Neuronal stem cell (in vitro differentiated cells): Measurements from ENCODE around the gene FAM13B.

Experiments
- DNase-seq: peaks from one replicate; pipeline ENCODE4 v3.0.0-alpha.2; 2013; ENCODE audit warnings: low spot score
- H2AFZ ChIP-seq: one replicate; pipeline ENCODE4 v1.6.1; 2013; ENCODE audit warnings: mild to moderate bottlenecking, low read length, inconsistent platforms
- H2AK5ac ChIP-seq: 2 replicates; pipeline ENCODE4 v1.6.1; 2013; ENCODE audit warnings: low read depth, mild to moderate bottlenecking, inconsistent platforms, low read length, moderate library complexity, mixed read lengths
- H2BK120ac ChIP-seq: 2 replicates; pipeline ENCODE4 v1.6.1; 2013; ENCODE audit warnings: low read depth, mild to moderate bottlenecking, inconsistent platforms, low read length, moderate library complexity, mixed read lengths
- H2BK12ac ChIP-seq: one replicate; pipeline ENCODE4 v1.6.1; 2013; ENCODE audit warnings: low read length, inconsistent platforms
- H2BK15ac ChIP-seq: 2 replicates; pipeline ENCODE4 v1.6.1; 2013; ENCODE audit warnings: mild to moderate bottlenecking, low read length, inconsistent platforms, mixed read lengths
- H2BK5ac ChIP-seq: one replicate; pipeline ENCODE4 v1.6.1; 2013; ENCODE audit warnings: inconsistent platforms, mild to moderate bottlenecking, low read length, moderate library complexity
- H3K14ac ChIP-seq: one replicate; pipeline ENCODE4 v1.6.1; 2013; ENCODE audit warnings: low read length, inconsistent platforms
- H3K18ac ChIP-seq: 2 replicates; pipeline ENCODE4 v1.6.1; 2013; ENCODE audit warnings: low read length, inconsistent platforms
- H3K23ac ChIP-seq: 2 replicates; pipeline ENCODE4 v1.6.1; 2013; ENCODE audit warnings: low read depth, mild to moderate bottlenecking, mixed read lengths, low read length, inconsistent platforms; ENCODE audit not compliant: poor library complexity
- H3K27ac ChIP-seq: replicated peaks from 3 replicates; pipeline ENCODE4 v1.5.1; 2013; ENCODE audit warnings: low read length, inconsistent platforms
- H3K27me3 ChIP-seq, 3 experiments: 2 replicates each; pipeline ENCODE4 v1.6.1; 2013; ENCODE audit warnings: low read length in 3 of 3, mild to moderate bottlenecking in 2 of 3, inconsistent platforms in 1 of 3, low read depth in 1 of 3, mixed read lengths in 1 of 3, moderate library complexity in 1 of 3; ENCODE audit not compliant: control insufficient read depth in 3 of 3, insufficient read depth in 3 of 3
- H3K36me3 ChIP-seq, 2 donors: replicated peaks in 1 of 2; 2 replicates each; pipeline ENCODE4 v1.6.1; 2013; ENCODE audit warnings: low read length in 2 of 2; ENCODE audit not compliant: control insufficient read depth in 2 of 2, insufficient read depth in 2 of 2
- H3K4ac ChIP-seq: 2 replicates; pipeline ENCODE4 v1.6.1; 2013; ENCODE audit warnings: inconsistent platforms, mild to moderate bottlenecking, low read length, moderate library complexity
- H3K4me1 ChIP-seq, 2 donors: 1 replicate in 1 of 2; 2 replicates in 1 of 2; pipeline ENCODE4 v1.6.1; 2013; ENCODE audit warnings: low read length in 2 of 2, low read depth in 1 of 2; ENCODE audit not compliant: control insufficient read depth in 2 of 2, insufficient read depth in 1 of 2
- H3K4me2 ChIP-seq: one replicate; pipeline ENCODE4 v1.6.1; 2013; ENCODE audit warnings: mild to moderate bottlenecking, low read length, inconsistent platforms; ENCODE audit not compliant: insufficient read depth, poor library complexity, severe bottlenecking
- H3K4me3 ChIP-seq, 2 donors: 2 replicates each; pipeline ENCODE4 v1.5.1; 2013; ENCODE audit warnings: low read length in 2 of 2, mild to moderate bottlenecking in 2 of 2, inconsistent platforms in 1 of 2, moderate library complexity in 1 of 2
- H3K79me1 ChIP-seq: one replicate; pipeline ENCODE4 v1.6.1; 2013; ENCODE audit warnings: low read depth, mild to moderate bottlenecking, inconsistent platforms, low read length, moderate library complexity
- H3K9ac ChIP-seq: one replicate; pipeline ENCODE4 v1.6.1; 2013; ENCODE audit warnings: mild to moderate bottlenecking, low read depth, low read length, inconsistent platforms; ENCODE audit not compliant: poor library complexity
- H3K9me3 ChIP-seq, 2 donors: replicated peaks in 1 of 2; 2 replicates each; pipeline versions ENCODE3 to v1.6.1; 2013; ENCODE audit warnings: low read length in 2 of 2, mild to moderate bottlenecking in 2 of 2, inconsistent platforms in 1 of 2, low read depth in 1 of 2, mixed read lengths in 1 of 2, moderate library complexity in 1 of 2; ENCODE audit not compliant: control insufficient read depth in 2 of 2, insufficient read depth in 1 of 2
- H4K8ac ChIP-seq: one replicate; pipeline ENCODE4 v1.6.1; 2013; ENCODE audit warnings: low read depth, mild to moderate bottlenecking, inconsistent platforms, low read length, moderate library complexity
- H4K91ac ChIP-seq: one replicate; pipeline ENCODE4 v1.6.1; 2013; ENCODE audit warnings: low read length, low read depth, mild to moderate bottlenecking, inconsistent platforms; ENCODE audit not compliant: poor library complexity
- WGBS, 2 donors: extraction: QIAGEN DNeasy Blood & Tissue Kit; methylation state at CpG; one replicate each; pipeline ENCODE4 v1.1.7; 2013; ENCODE audit warnings: missing lambda C conversion rate in 2 of 2, mixed read lengths in 1 of 2; ENCODE audit not compliant: insufficient read length in 2 of 2, insufficient replicate concordance in 1 of 2; ENCODE audit errors: extremely low coverage in 2 of 2; 5-methylcytosine and 5-hydroxymethylcytosine counted together

The FAM13B gene

DNA sequence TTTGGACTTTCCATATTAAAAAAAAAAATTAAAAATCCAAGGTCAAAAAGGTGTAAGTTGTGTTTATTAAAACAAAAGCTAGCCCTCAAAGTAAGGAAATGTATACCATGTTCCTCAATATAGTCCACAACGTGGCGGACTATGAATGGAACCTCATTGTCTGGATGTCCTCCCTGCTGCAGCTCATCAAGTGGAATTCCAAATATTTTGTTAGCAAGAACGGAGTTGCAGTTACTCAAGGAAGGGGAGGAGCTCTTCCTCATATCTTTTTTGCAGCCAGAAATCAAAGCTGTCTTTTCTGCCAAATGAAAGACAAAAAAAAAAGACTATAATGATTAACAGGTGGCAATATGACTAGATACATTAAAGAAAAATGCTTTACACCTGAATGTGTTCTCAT lies 14.0 kb downstream of the FAM13B start:
- Histone ChIP-seq H3K14ac (no peak overlapping the region), H3K4me1 (no peaks in the 10 kb centered on the region), H3K9me3 (no peaks in the 10 kb centered on the region), H4K8ac (no peak overlapping the region), H2AK5ac (no peak overlapping the region), H3K79me1 (peaks cover 6% of the 10 kb centered on the region), H4K91ac (no peak overlapping the region), H3K4me3 (no peak overlapping the region), H3K27ac (no peak overlapping the region), H2BK15ac (no peak overlapping the region), H3K4me2 (no peak overlapping the region), H3K27me3 (no peaks in the 10 kb centered on the region), H2BK5ac (no peak overlapping the region), H3K18ac (no peak overlapping the region), H3K23ac (no peak overlapping the region), H3K36me3 (peaks cover 4 to 71% of the 10 kb centered on the region in 2 donors), H3K9ac (no peak overlapping the region), H2BK120ac (no peak overlapping the region), H2AFZ (no peak overlapping the region), H2BK12ac (no peak overlapping the region), H3K4ac (no peak overlapping the region)
- DNase-seq, result no peak
- WGBS, 2 donors, result no CpG with 5 or more reads among the region's 3 CpGs

- H3K36me3 ChIP-seq, result peaks cover 4 to 84% of the 10 kb centered on the region in 2 donors
- no CpG with 5 or more reads among the region's 2 CpGs for WGBS, 2 donors
Observed at GRCh38 chr5:138015916-138016315, 17.0 kb downstream of the FAM13B start.

DNA sequence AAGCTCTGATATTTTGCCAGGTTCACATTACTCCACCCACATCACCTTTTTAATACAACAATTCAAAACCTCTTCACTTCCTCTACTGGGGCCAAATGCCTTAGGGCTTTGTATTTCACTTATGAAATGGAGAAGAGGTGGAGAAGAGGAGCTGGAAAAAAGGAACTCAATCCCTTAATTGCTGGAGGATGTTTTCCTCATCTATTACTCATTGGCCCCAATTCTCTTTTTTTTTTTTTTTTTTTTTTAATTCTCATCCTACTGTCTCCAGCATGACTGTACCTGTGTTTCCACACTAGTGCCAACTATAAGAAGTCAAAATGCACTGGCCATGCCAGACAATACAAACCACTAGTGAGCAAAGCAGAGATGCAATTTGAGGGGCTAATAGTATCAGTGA lies 20.9 kb downstream of the FAM13B start:
- no peak for DNase-seq
- Histone ChIP-seq H3K27ac (no peak overlapping the region), H3K18ac (no peak overlapping the region), H2BK15ac (no peak overlapping the region), H2BK12ac (no peak overlapping the region), H2AK5ac (no peak overlapping the region), H2BK120ac (no peak overlapping the region), H3K36me3 (peaks cover 2 to 86% of the 10 kb centered on the region in 2 donors), H3K4me2 (no peak overlapping the region), H3K14ac (no peak overlapping the region), H2BK5ac (no peak overlapping the region), H3K4me1 (no peaks in the 10 kb centered on the region), H3K9ac (no peak overlapping the region), H4K91ac (no peak overlapping the region), H2AFZ (no peak overlapping the region), H4K8ac (no peak overlapping the region), H3K4me3 (no peak overlapping the region), H3K23ac (no peak overlapping the region), H3K4ac (no peak overlapping the region), H3K79me1 (no peaks in the 10 kb centered on the region), H3K9me3 (no peaks in the 10 kb centered on the region), H3K27me3 (no peaks in the 10 kb centered on the region)

More at GRCh38 chr5:138015916-138016315, 17.0 kb downstream of the FAM13B start:
- Histone ChIP-seq H3K23ac (no peak overlapping the region), H2AFZ (no peak overlapping the region), H3K9me3 (no peaks in the 10 kb centered on the region), H4K91ac (no peak overlapping the region), H3K4me1 (no peaks in the 10 kb centered on the region), H3K4ac (no peak overlapping the region), H4K8ac (no peak overlapping the region), H3K4me2 (no peak overlapping the region), H3K9ac (no peak overlapping the region), H2BK12ac (no peak overlapping the region), H3K18ac (no peak overlapping the region), H3K27ac (no peak overlapping the region), H2BK15ac (no peak overlapping the region), H3K14ac (no peak overlapping the region), H2BK120ac (no peak overlapping the region), H2AK5ac (no peak overlapping the region), H2BK5ac (no peak overlapping the region), H3K27me3 (no peaks in the 10 kb centered on the region), H3K4me3 (no peak overlapping the region), H3K79me1 (peaks cover 2% of the 10 kb centered on the region)
- no peak for DNase-seq

DNA sequence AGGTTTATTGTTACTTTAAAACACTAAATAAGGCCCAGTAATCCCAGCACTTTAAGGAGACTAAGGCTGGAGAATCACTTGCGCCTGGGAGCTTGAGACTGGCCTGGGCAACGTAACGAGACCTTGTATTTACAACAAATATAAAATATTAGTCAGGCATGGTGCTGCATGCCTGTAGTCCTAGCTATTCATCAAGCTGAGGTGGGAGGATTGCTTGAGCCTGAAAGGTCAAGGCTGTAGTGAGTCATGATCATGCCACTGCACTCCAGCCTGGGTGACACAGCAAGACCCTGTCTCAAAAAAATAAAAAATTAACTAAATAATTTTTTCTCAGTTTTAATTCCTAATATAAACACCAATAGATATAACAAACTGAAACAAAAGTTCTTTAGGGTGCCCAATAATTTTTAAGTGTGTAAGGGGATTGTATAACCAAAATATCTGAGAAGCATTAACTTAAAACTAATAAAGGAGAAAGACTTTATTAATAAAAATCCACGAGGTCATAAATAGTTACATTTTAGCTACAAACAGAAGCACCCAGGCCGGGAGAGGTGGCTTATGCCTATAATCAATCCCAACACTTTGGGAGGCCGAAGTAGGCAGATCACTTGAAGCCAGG lies 32.7 kb downstream of the FAM13B start:
- WGBS, 2 donors, result no CpG with 5 or more reads among the region's 6 CpGs
- H2AFZ ChIP-seq, result no peak overlapping the region
- H2BK15ac ChIP-seq, result no peak overlapping the region
- DNase-seq, result no peak
- no peak overlapping the region for H2BK12ac ChIP-seq
- H3K27me3 ChIP-seq, result no peaks in the 10 kb centered on the region
- no peak overlapping the region for H4K91ac ChIP-seq
- H2BK120ac ChIP-seq, result no peak overlapping the region
- peaks cover 12 to 69% of the 10 kb centered on the region in 2 donors for H3K36me3 ChIP-seq
- no peak overlapping the region for H3K14ac ChIP-seq
- peaks cover 2% of the 10 kb centered on the region for H3K79me1 ChIP-seq
- H2BK5ac ChIP-seq, result no peak overlapping the region
- H3K4me1 ChIP-seq, result no peaks in the 10 kb centered on the region
- H3K4ac ChIP-seq, result no peak overlapping the region
- no peak overlapping the region for H3K4me2 ChIP-seq
- peaks cover 1 to 9% of the 10 kb centered on the region in 2 donors for H3K9me3 ChIP-seq
- H4K8ac ChIP-seq, result no peak overlapping the region
- no peak overlapping the region for H3K18ac ChIP-seq
- no peak overlapping the region for H3K9ac ChIP-seq
- H3K27ac ChIP-seq, result no peak overlapping the region
- H2AK5ac ChIP-seq, result no peak overlapping the region
- no peak overlapping the region for H3K23ac ChIP-seq
- no peak overlapping the region for H3K4me3 ChIP-seq
